Right lobe of liver (tissue), 6 donors: ENCODE data around the gene TMED7. TPM values are rescaled to one million over a fixed set of nuclear protein-coding genes. Genes with fewer than 3 reads are reported as not detected.

Experiments
- ATAC-seq, 4 donors: fragments of 200-7000 bp; cut with Tn5 transposase; one replicate each; pipeline ENCODE4 v1.9.1; 2020; ENCODE audit warnings: mild to moderate bottlenecking in 4 of 4, moderate library complexity in 4 of 4
- DNase-seq, 3 donors: peaks; one replicate each; pipeline ENCODE4 v3.0.0-alpha.2; 2020
- H3K27ac ChIP-seq, 3 donors: fragments of 200-600 bp; one replicate each; pipeline ENCODE4 v1.8.0; 2022
- H3K27me3 ChIP-seq, 2 donors: fragments of 200-600 bp; one replicate each; pipeline ENCODE4 v1.8.0; 2022
- H3K36me3 ChIP-seq, 4 donors: fragments of 200-600 bp; sonication (generic) in 1 of 4; one replicate each; pipeline versions ENCODE4 v1.5.1 to v1.8.0; 2017 to 2022; ENCODE audit warnings: control low read depth in 1 of 4
- H3K4me1 ChIP-seq, 4 donors: fragments of 200-600 bp; sonication (generic) in 1 of 4; one replicate each; pipeline versions ENCODE4 v1.5.1 to v1.8.0; 2017 to 2022; ENCODE audit warnings: control low read depth in 1 of 4
- H3K4me3 ChIP-seq, 3 donors: fragments of 200-600 bp; one replicate each; pipeline ENCODE4 v1.8.0; 2022
- H3K9me3 ChIP-seq, 4 donors: fragments of 200-600 bp; sonication (generic) in 1 of 4; one replicate each; pipeline versions ENCODE4 v1.5.1 to v1.8.0; 2017 to 2022; ENCODE audit warnings: control low read depth in 1 of 4
- POLR2A ChIP-seq: fragments of 450-650 bp; IDR thresholded peaks from one replicate; pipeline ENCODE4 v1.6.1; 2017; ENCODE audit warnings: antibody characterized with exemption, mild to moderate bottlenecking
- WGBS: methylation state at CpG from one replicate; pipeline ENCODE4 v1.1.6; 2018; ENCODE audit warnings: low coverage, low lambda C conversion rate; ENCODE audit not compliant: insufficient coverage; ENCODE audit errors: missing lambda C conversion rate; 5-methylcytosine and 5-hydroxymethylcytosine counted together
- intact Hi-C, 2 donors: fragments of 100-400 bp; cut with DNase I; formaldehyde crosslinking; loops; one replicate each; pipeline versions ENCODE4 v1.11.2 to v1.14.1; 2022
- total RNA-seq, 6 experiments: library from RNA; depleted of rRNA in 2 of 6; stranded (reverse); fragments of >200 nt in 2 of 6; fragmentation: NEBNext Ultra II Directional in 3 of 6; extraction: Animal tissue kit (Norgen Biotek cat#: 25700) in 3 of 6; gene quantifications; one replicate each; pipeline versions ENCODE4 v1.1.0 to v1.2.4, GENCODE V29; 2016 to 2023
- TF ChIP-seq, protein P1 (sequence below), 4 donors: fragments of 200-600 bp in 3 of 4; fragments of 450-650 bp in 1 of 4; IDR thresholded peaks; one replicate each; pipeline versions ENCODE4 v1.5.1 to v1.8.0; 2016 to 2022; ENCODE audit warnings: antibody characterized with exemption in 4 of 4, mild to moderate bottlenecking in 2 of 4
- donor health status: DM: no; HTN: yes; CAD: no.
- donor health status: DM: no; HTN: no; CAD: no.
- donor health status: DM: no; HTN: no; CAD: no.
- donor health status: DM: no; HTN: yes; CAD: no.
- donor health status: DM: no; HTN: yes; CAD: no.

The TMED7 gene
- total RNA-seq, 6 experiments from 2014 or later = 69.8 to 103 (median 91.7) TPM

DNA sequence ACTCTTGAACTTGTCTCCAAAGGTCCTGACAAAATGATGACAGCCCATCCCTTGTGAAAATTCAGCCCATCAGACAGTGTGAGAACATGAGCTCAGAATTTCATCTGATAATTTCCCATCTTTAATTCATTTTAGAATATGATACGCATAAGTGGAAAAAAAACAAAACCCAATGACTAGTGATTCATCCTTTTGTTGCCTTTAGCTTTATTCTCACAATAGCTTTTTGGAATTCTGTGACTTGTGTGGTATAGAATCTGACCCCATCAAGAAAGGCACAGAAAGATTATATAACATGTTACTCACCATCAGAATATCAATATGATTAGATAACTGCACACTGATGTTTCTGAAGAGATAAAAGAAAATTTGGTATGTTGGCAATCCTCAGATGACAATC lies 16.1 kb upstream of the TMED7 start:
- intact Hi-C loops = no loop called here
- no peak for DNase-seq

DNA sequence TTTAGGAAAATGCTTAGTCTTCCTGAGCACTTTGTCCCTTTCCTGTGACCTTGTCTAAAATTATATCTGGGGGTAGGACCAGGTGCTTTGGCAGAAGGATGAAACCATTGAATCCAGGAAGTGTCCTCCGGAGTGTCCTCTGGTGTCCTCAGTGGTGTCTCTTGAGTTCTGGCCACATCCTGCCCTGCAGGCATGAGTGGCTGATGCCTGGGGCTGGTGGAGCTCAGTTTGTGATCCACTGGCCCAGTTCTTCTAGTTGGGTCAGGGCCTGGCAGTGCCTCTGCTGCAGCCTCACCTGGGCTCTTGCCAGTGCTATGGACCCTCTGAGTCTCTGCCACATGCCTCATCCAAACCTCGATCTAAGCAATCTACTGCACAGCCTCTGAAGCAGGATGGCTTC lies 14.4 kb upstream of the TMED7 start:
- Histone ChIP-seq H3K27ac (no peak overlapping the region), H3K4me3 (no peak overlapping the region), H3K27me3 (no peaks in the 10 kb centered on the region), H3K36me3 (no peaks in the 10 kb centered on the region), H3K4me1 (peaks cover 0 to 20% (median 0%) of the 10 kb centered on the region in 4 donors), H3K9me3 (no peaks in the 10 kb centered on the region)
- ATAC-seq = no peak
- no peak for DNase-seq
- no peak for TF ChIP-seq POLR2A
- intact Hi-C loops = no loop called here
- WGBS = 71% methylated on average over 1 of the region's 2 CpGs

More for the DNA sequence above, 16.1 kb upstream of the TMED7 start:
- Histone ChIP-seq H3K4me3 (no peak overlapping the region), H3K27ac (no peak overlapping the region), H3K9me3 (no peaks in the 10 kb centered on the region), H3K27me3 (no peaks in the 10 kb centered on the region), H3K36me3 (no peaks in the 10 kb centered on the region), H3K4me1 (peaks cover 0 to 20% (median 0%) of the 10 kb centered on the region in 4 donors)
- 94% methylated on average over 1 of the region's 1 CpG for WGBS
- no peak for ATAC-seq
- TF ChIP-seq, protein P1, sequence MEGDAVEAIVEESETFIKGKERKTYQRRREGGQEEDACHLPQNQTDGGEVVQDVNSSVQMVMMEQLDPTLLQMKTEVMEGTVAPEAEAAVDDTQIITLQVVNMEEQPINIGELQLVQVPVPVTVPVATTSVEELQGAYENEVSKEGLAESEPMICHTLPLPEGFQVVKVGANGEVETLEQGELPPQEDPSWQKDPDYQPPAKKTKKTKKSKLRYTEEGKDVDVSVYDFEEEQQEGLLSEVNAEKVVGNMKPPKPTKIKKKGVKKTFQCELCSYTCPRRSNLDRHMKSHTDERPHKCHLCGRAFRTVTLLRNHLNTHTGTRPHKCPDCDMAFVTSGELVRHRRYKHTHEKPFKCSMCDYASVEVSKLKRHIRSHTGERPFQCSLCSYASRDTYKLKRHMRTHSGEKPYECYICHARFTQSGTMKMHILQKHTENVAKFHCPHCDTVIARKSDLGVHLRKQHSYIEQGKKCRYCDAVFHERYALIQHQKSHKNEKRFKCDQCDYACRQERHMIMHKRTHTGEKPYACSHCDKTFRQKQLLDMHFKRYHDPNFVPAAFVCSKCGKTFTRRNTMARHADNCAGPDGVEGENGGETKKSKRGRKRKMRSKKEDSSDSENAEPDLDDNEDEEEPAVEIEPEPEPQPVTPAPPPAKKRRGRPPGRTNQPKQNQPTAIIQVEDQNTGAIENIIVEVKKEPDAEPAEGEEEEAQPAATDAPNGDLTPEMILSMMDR (IDR thresholded peaks at IDR 0.05) = no peak
- no peak for TF ChIP-seq POLR2A

DNA sequence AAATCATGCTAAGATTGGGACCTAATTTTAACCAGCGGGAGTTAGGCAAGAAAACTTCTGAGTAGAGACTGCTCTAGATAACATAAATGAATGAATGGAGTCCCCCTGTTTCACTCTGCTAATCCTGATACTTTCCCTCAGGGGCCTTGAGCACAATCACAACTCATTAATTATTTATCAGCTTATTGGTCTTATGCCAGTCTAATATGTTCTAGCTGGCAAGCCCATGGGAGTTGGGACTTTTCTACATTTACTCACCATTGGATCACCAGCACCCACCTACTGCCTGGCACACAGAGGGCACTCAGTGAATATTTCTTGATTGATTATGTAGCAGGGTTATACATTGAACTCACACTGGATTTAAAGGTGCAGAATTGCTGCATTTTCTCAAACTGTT lies 13.5 kb upstream of the TMED7 start:
- DNase-seq = no peak
- ATAC-seq = peak; percentile 64 to 84 (median 73)
- intact Hi-C loops = no loop called here
- Histone ChIP-seq H3K4me1 (peaks cover 0 to 20% (median 0%) of the 10 kb centered on the region in 4 donors), H3K27me3 (no peaks in the 10 kb centered on the region), H3K36me3 (no peaks in the 10 kb centered on the region), H3K4me3 (no peak overlapping the region), H3K9me3 (no peaks in the 10 kb centered on the region), H3K27ac (peak overlapping the region in 2 of 3 donors; percentile 38 to 42)
- WGBS = 27% methylated on average over 1 of the region's 1 CpG
- TF ChIP-seq, protein P1 (IDR thresholded peaks at IDR 0.05) = no peak
- no peak for TF ChIP-seq POLR2A

DNA sequence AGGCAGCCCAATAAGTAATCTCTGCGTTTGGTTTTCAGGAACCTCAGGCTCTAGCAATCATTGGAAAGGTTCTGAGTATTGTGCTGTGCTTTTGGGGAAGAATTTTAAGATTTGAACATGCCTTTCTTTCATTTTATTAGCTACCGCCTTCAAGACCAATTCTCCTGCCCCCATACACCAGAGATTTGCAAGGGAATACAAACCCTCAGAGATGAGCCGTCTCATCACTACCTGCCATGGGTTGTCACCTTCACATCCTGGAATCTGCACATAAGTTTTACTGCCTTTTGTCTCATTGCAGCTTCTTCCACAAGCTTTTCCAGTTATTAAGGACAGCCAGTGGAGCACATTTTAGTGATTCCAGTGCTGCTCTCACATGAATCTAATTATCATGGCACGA lies 11.7 kb upstream of the TMED7 start:
- Histone ChIP-seq H3K9me3 (no peaks in the 10 kb centered on the region), H3K4me1 (peaks cover 0 to 19% (median 0%) of the 10 kb centered on the region in 4 donors), H3K27me3 (no peaks in the 10 kb centered on the region), H3K4me3 (no peak overlapping the region), H3K27ac (no peak overlapping the region), H3K36me3 (no peaks in the 10 kb centered on the region)
- TF ChIP-seq, protein P1 (IDR thresholded peaks at IDR 0.05) = no peak
- TF ChIP-seq POLR2A = no peak
- ATAC-seq (no peak), DNase-seq (no peak)
- intact Hi-C loops = no loop called here
- WGBS = 81% methylated on average over 3 of the region's 4 CpGs

DNA sequence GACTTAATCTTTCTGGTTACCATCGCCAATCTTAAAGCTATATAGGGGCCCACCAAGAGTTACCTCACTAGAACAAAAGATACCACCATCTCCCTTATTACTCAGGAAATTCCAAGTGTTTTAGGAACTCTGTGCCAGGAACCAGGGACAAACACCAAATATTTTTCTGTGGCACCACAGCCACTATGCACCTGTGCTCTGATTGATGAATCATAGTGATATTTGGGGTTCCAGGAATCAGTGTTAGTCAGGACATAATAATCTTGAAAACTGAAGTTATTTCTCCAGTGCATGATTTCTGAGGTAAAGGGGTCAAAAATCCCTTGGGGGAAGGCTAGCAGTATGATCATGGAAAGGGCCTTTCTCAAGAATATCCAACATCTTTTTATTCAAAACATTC lies 10.2 kb upstream of the TMED7 start:
- no peak overlapping the region for H3K4me3 ChIP-seq
- H3K9me3 ChIP-seq = no peaks in the 10 kb centered on the region
- no peaks in the 10 kb centered on the region for H3K27me3 ChIP-seq
- H3K36me3 ChIP-seq = no peaks in the 10 kb centered on the region
- TF ChIP-seq, protein P1 (IDR thresholded peaks at IDR 0.05) = no peak
- no peak for TF ChIP-seq POLR2A
- DNase-seq = no peak
- H3K27ac ChIP-seq = no peak overlapping the region
- H3K4me1 ChIP-seq = peaks cover 0 to 19% (median 0%) of the 10 kb centered on the region in 4 donors
- ATAC-seq = no peak
- intact Hi-C loops = no loop called here
- WGBS = 64% methylated on average over 1 of the region's 1 CpG
